GM20000 (cell line): ENCODE results near the gene GDPD5.

Source experiments
- DNase-seq: peaks from one replicate; pipeline ENCODE4 v3.0.0; 2012; ENCODE audit warnings: low spot score
- CTCF ChIP-seq: IDR thresholded peaks from 2 replicates; pipeline ENCODE4 v1.5.1; 2012; ENCODE audit warnings: mild to moderate bottlenecking, control low read depth; ENCODE audit errors: extremely low read depth, missing control alignments

The GDPD5 gene

DNA sequence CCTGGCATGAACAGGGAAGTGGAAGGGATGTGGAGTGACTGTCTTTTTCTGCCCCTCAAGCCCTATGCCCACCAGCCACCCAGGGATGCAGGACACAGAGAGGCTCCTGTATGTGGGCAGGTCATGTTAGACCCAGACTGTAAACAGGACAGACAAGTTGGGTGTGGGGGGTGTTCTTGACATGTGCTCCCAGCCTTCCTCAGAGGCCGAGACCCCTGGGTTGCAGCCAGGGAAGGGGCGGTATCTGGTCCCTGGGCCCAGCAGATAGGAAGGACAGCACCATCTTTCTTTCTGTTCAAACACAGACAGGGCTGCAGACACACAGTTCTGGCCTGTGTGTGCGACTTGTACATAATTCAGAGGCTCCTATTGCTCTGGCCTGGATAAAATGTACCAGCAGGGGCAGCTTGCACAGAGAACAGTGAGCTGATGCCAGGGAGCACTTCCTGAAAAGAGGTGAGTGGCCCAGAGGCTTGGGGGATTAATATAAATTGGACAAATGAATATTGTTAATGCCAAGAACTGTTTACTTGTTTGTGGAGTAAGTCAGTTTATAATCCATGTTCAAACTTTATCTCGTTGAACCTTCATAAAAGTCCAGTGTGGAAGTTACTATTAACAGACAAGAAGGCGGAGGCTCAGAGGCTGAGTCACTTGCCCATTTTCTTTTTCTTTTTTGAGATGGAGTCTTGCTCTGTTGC lies 16.6 kb downstream of the GDPD5 start:
- no peak for TF ChIP-seq CTCF
- no peak for DNase-seq

DNA sequence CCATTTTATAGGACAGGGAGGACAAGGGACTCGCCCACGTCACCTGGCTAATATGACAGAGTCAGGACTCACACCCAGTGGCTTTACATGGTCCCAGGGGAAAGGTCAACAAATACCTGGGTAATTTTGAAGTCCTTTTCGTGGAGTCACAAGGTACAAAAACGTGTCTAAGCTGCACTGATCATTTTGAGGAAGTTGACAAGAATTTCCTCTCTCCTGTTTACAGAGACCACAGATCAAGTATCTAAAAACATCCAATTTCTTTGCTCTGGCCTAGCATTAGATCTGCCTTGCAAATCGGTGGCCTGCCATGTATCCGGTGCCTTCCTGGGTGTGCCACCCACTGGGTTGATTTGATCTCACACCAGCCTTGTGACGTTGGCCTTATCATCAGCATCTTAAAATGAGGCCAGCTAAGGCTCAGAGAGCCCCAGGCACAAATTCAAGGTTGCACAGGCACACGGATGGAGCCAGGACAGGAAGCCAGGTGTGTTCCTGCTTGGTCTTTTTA lies 17.6 kb downstream of the GDPD5 start:
- no peak for DNase-seq
- no peak for TF ChIP-seq CTCF

DNA sequence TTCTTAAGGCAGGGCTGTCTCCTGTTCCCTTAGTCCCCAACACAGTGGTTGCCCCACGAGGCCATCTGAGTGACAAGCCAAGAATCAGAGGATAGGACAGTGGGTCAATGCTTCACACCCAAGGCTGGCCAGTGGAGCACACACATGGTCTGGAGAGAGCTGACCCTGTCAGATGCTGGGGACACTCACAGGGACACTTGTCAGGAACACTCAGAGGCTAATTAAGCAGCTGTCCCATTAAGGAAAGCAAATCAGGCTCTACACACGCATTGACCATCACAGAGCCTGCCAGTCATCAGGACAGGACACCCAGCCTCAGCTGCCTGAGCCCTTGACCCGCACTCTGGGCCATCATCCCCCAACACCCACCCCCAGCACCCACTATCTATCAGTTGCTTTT lies 18.2 kb downstream of the GDPD5 start:
- DNase-seq: no peak
- TF ChIP-seq CTCF: no peak

GRCh38 chr11:75506827-75507226 lies 18.9 kb downstream of the GDPD5 start:
- no peak for TF ChIP-seq CTCF
- DNase-seq: no peak

- no peak for DNase-seq
- no peak for TF ChIP-seq CTCF
Measured at GRCh38 chr11:75505916-75506692, 19.6 kb downstream of the GDPD5 start.

GRCh38 chr11:75504501-75504900 lies 21.2 kb downstream of the GDPD5 start:
- no peak for TF ChIP-seq CTCF
- no peak for DNase-seq

DNA sequence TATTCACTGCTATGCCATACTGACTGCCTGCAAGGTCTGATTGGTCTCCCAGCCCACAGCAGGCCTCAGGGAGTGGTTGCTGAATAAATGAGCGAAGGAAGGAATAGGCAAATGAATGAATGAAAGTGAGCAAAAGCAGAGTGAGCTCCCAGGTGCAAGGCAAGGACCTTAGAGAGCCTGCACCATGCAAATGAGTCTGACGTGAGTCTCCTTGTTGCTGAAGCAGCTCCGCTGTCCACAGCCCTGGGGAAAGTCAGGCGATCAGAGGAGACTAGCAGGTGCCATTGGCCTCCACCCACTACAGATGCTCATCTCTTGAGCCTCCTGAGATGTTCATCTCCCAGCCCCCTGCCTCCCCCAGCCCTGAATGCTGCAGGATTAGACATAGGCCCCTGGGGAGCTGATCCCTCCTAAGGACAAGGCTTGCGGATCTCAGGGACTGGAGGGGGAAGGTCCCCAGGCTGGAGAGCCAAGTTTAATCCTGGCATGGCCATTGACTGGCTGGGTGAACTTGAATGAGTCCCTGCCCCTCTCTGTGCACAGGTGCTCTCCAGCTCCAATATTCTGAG lies 22.1 kb downstream of the GDPD5 start:
- TF ChIP-seq CTCF: no peak
- no peak for DNase-seq
